Glomerular endothelial cell (primary cell): ENCODE measurements around the gene PTPRD. TPM values are rescaled to one million over a fixed set of nuclear protein-coding genes. Genes with fewer than 3 reads are reported as not detected.

ENCODE experiments used
- DNase-seq: peaks from one replicate; pipeline ENCODE4 v3.0.0-alpha.2; 2011; ENCODE audit warnings: low read depth, low spot score; ENCODE audit errors: extremely low read depth
- total RNA-seq: library from RNA; depleted of rRNA; stranded (reverse); fragments of >200 nt; gene quantifications from 2 replicates; pipeline ENCODE4 v1.2.3, GENCODE V29; 2015

The PTPRD gene
- total RNA-seq, 1 donor from 2014 or later: 4.1 TPM

DNA sequence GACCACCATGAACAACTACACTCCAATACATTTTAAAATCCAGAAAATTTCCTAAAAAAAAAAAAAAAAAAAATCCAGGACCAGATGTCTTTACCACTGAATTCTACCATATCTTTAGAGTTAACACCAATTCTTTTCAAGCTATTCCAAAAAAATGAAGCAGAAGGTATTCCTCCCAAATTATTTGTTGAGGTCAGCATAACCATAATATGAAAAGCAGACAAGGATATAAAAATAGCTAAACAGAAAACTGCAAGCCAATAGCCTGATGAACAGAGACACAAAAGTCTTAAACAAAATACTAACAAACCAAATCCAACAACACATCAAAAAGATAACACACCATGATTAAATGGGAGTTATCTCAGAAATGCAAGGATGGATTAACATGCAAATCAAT is 695.4 kb downstream of the PTPRD start:
- DNase-seq: no peak

DNA sequence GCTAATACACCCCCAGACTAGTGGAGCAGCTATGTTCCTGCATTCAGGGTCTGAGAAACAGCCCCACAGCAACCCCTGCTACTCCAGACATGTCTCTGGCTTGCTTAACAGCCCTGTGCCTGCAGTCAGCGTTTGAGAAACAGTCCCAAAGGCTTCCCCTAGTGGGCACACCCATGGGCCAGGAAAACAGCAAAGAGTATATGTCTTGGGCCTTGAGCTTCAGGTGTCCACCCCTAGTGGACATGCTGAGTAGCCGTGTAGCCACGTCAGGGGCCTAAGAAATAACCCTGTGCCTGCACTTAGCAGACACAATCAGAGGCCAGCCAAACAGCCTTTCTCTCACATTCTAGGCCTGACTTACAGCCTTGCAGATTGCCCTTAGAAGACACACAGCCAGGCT is 698.6 kb downstream of the PTPRD start:
- no peak for DNase-seq

DNA sequence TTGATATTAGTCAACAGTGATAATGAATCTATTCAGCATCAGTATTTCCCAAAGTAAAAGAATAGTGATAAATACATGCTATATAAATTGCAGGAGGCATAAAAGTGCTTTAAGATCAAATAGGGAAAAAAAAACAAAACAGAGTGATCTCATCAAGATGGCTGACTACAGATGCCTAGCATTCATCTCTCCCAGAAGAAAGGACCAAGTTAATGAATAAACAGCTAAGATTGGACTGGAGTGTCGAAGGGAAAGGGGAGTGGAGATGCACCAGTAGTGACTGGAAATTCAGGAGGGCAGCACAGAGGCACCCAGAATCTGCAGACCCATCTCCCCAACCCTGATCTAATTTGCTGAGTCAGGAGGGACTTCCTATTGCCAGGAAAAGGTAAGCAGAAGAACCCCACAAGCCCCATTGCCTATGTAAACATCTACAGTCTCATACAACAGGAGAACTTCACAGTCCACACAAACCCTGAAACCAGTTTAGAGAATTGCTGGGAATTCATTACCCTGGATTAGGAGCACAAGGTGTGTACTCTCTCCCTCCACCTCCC is 699.4 kb downstream of the PTPRD start:
- DNase-seq: no peak

DNA sequence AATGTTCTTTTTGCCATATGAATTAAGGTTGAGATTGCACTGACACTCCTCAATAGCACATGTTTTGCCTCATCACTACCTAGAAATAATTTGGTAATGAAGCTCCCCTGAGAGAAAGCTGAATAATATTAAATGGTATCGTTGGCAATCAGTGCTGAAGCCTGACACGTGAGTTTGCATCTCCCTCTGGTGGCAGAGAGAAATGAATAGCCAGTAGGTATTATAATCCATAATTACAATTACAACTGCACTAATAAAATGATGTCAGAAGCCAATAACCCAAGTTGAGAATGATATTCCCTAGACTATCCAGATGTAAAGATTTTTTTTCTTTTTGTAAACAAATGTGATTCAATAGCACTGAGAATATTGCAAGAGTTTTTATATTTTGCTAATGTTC is 700.3 kb downstream of the PTPRD start:
- DNase-seq: no peak

DNA sequence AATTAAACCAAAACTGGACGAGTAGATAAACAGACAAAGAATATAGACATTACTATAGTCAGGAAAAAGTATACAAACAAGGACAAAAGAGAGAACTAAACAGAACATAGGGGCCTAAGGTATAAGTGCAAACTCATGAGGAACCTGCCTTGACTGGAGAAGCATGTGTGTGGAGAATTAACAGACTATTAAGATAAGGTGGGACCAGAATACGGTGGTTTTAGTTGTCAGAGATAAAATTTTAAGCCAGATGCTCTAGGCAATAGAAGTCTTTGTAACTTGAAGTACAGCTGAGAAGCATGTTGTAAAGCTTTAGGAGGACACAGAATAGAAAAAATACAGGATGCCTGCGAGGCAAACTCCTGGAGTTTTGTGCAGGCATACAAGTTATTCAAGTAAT is 707.1 kb downstream of the PTPRD start:
- DNase-seq: no peak

DNA sequence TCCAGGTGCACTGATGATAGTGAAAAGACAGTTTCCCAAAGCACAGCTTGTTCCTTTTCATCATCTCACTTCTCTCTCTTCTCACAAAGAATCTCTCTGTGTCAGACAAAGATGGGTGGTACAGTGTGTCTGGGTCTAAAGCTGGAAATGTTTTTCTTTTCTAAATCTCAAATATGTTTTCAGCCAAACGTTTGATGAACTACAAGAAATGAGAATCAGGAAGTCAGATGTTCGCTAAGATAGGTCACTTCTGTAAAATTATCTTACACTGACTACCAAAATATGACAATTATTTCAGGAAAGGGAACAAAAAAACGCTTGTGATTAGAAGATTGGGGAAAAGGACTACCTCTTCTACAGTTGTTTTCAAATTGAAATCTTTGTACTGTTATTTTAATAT is 708.8 kb downstream of the PTPRD start:
- no peak for DNase-seq

DNA sequence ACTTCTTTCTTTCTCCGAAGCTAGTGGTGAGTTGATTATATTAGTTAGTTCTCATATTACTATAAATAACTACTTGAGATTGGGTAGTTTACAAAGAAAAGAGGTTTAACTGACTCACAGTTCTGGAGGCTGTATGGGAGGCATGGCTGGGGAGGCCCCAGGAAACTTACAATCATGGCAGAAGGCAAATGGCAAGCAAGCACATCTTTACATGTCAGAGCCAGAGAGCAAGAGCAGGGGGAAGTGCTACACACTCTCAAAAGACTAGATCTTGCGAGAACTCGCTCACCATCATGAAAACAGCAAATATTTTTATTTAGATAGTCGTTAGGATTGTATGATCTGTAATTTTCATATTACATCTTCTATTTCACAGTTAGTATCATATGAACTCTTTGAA is 711.2 kb downstream of the PTPRD start:
- no peak for DNase-seq

DNA sequence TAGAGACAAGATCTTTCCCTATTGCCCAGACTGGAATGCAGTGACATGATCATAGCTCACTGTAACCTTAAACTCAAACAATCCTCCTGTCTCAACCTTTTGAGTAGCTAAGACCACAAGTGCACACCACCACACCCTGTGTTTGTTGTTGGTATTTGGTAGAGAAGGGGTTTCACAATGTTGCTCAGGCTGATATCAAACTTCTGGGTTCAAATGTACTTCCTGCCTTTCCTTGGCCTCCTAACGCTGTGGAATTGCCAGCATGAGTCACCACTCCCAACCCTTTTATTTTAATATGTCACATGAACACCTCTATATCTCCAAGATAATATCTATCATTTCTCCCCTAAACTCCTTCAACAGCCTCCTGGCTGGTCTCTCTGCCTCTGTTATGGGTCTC is 719.0 kb downstream of the PTPRD start:
- no peak for DNase-seq

DNA sequence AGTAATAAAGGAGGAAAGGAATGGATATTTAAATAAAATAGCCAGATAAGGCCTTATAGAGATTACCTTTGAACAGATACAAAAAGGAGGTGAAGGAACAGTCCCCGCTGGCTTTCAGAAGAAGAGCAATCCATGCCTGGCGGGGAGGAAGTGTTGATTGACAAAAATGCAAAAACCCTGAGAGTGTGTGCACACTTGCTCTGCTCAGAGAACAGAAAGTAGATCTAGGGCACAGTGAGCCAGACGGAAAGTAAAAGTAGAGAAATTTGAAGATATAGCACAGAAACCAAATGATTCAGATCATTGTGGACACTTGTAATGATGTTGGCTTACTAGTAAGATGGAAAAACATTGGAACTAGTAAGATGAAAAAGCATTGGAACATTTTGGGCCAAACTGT is 720.6 kb downstream of the PTPRD start:
- no peak for DNase-seq

DNA sequence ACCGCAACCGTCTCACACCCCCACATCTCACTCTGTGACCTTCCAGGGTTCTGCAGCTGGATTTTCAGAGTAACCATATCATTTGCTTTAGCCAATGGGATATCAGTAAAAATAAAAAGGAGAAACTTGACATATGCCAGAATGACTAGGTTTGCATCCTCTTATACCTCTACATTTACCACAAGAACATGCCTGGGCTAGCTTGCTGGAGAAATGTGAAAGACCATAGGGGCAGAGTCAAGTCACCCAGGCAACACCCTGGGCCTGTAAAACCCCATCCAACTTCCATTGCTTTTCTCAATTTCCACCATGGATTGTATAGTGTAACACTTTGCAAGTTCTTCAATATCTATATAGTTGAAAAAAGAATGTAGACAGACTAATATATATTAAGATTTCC is 731.1 kb downstream of the PTPRD start:
- DNase-seq: no peak

DNA sequence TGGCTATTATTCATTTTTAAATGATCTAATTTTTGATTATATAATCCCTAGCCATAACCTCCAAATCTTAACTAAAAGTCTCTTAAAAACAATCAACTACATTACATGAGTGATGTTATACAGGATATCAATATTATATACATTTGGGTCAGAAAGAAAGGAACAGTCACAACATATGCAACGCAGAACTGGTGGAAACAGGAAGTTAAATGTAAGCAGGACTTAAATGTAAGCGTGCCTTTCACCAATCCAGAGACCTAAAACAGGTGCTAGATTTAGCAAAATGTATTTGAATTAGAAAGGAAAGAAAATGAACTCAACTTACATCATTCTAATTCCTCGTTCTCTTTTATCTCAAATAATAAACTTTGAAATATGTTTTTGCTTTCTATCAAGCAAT is 738.5 kb downstream of the PTPRD start:
- DNase-seq: no peak

DNA sequence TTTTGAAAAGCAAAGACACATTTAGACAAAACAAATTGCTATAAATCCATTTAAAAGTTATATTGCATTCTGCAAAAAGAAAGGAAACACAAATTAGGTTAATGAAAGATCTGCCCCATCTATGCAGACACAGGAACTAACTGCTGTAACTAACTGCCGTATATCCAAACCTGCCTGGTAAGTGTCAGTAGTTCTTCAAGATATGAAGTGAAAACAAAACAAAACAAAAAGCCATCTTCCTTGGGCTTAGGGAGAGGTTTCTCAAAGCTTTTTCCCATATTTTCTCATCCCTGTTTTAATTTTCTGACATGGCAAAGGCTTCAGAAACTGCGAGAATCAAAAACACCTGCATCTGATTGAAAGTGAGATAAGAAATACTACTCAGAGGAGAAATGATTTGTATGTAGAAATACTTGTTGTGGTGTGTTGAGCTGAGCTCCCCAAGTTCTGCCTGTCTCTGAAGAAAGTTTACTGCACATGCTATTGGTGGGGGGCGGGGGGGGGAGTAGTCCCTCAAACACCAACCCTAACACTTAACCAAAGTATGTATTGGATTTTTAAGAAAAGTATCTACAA is 750.5 kb downstream of the PTPRD start:
- DNase-seq: no peak

DNA sequence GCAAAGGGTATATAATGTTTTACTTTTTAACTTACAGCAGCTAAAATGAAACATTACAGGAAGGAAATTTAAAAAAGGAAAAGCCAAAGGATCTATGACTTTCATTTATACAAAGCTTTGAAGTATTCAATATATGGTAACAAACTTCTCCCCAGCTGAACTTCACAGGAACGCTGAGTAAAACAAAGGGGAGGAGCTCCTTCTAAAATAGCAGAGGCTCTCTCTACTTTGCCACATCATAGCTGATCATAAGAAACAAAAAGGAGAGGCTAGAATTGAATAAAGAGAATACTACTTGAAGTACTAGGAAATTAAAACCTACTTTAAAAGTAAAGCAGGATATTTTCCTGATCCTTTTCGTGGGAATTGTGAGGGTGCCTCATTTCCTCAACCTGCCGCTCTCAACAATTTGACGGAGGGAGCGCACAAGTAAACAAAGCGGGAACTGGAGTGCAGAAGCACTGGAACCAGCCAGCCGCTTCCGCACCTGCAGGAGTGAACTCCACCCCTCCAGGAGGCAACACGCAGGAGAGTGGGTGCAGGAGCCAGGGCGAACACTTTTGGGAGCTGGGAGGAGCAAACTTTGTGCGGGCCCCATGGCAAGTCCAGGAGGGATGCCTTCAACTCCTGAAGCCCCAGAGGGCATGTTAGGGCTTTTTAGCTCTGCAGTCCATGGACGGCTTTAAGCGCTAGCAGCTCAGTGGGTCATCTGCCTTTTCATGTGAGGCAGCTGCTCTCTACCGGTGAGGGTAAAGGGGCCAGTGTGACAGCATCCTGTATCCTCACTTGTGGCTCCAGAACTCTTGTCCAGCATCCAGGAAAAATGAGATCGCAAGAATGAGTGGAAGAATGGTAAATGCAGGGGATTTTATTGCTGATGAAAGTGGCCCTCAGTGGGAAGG is 757.4 kb downstream of the PTPRD start:
- no peak for DNase-seq

DNA sequence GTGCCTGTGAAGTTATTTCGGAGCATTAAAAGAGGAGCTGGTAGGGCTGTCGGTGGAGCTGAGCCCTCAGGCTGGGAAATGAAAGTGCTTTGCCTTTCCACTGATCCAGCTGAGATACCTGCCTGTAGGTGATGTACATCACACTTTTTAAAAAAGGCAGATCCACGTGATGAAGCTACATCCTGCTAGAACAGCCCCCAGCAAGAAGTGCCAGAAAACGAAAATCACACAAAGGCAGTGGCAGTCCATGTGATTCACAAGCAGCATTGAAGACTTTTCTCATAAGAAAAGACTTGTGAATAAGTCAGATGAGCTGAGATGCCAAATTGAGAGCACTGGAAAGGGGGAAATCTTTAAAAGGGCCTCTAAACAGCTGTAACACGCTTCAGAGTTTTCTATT is 765.1 kb downstream of the PTPRD start:
- DNase-seq: no peak

DNA sequence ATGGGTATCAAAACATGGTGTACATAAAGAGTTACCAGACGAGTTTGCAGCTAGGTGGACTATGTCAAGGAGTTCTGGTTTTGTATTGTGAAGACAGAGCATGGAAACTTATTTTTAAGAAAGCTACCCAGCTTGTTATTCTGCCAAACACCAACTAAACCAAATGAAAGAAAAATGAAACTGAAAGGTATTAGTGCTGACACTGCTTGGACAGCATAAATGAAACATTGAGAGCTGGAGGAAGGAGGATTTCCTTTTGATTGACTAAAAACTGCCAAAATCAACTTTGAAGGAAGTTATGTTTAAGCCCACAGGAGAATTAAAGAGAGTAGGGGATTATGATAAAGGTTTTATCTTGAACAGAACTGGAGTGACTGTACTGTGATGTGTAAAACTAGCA is 766.2 kb downstream of the PTPRD start:
- no peak for DNase-seq

DNA sequence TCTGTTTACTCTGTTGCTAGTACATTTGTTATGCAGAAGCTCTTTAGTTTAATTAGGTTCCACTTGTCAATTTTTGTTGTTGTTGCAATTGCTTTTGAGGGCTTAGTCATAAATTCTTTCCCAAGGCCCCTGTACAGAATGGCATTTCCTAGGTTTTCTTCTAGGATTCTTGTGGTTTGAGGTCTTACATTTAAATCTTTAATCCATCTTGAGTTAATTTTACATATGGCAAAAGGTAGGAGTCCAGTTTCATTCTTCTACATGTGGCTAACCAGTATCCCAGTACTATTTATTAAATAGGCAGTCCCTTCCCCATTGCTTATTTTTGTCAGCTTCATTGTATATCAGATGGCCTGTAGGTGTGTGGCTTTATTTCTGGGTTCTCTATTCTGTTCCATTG is 792.4 kb downstream of the PTPRD start:
- DNase-seq: no peak

DNA sequence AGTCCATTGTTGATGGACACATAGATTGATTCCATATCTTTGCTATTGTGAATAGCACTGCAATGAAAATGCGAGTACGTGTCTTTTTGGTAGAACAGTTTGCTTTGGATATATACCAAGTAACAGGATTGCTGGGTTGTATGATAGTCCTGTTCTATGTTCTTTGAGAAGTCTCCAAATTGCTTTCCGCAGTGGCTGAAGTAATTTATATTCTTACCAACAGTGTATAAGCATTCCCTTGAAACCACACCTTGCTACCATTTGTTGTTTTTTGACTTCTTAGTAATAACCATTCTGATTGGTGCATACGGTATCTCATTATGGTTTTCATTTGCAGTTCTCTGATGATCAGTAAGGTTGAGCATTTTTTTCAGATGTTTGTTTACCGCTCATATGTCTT is 792.9 kb downstream of the PTPRD start:
- DNase-seq: no peak

DNA sequence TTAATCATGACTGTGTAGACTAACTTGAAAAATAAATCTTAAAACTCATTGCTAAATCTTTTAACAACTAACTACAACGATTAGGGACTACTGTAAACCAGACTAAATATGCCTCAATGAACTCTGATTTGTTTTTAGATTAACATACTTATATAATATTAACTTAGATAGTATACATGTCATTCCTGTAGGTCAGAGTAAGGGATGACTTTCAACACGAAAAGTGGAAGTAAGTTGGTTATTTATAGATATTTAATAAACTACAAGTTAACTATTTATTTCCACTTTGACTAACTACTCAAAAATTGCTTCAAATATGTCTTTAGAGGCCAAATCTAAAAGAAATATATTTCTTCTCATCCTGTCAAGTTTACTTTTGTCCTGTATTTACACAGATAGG is 795.6 kb downstream of the PTPRD start:
- no peak for DNase-seq

DNA sequence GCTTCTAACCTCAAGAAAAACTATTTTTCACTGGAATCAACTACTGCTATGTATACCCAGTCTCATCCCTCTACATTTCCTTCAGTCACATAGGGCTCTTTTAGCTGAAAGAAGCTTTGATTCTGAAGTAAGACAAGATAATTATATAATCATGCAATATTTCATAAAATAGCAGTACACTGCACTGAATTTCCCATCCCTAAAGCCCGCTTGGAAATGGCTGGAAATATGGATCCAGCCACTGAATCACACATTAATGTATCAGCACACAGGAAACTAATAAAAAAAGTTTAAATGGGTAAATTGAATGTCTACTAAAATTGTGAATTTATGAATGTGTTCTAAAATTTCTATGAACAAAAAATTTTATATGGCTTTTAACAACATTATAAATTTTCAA is 808.7 kb downstream of the PTPRD start:
- no peak for DNase-seq

DNA sequence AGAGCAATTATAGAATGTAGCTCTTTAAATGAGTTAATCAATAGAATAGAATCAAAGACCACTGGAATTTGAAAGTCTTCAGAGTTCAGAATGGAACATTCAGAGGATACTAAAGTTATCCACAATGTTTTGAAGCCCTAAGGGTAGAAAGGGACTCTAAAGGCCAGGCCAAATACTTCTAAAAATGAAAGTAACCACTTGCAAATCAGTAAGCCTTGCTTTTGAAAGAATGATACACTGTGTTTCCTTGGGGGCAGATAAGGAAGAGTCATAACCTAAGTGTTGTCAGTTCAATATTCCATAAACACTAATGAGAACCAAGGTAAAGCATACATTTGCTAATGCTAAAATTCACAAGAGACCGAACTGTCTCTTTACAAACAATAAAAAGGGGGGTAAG is 813.5 kb downstream of the PTPRD start:
- DNase-seq: no peak

DNA sequence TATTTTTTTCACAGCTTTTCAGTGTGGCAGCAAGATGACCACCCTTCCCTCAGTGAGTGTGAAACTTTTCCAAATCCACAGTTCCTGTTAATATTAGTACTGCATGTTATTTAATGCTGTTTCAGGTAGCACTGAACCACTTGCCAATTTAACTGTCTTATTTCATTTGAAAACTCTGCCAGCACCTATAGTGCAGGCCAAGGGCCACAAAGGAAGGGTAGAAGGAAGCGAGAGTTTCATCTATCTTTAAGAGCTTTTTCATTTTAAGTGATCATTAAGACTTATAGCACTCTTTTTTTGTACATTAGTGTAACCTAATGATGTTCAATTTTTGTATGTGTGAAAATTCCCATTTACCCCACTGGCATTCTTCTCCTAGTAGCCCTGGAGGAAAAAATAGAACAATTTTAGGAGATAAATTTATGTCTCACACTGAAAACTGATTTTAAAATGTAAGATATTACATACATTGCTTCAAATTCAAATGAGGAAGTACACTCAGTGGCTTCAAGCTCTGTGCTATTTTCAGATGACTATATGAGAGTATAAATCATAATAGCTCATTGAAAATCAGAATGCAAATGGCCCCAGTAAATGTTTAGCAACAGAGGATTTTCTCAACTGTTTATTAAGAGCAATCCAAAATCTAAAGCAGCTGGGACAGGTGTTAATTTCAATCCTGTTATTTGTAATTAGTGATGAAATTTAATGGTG is 820.5 kb downstream of the PTPRD start:
- no peak for DNase-seq

DNA sequence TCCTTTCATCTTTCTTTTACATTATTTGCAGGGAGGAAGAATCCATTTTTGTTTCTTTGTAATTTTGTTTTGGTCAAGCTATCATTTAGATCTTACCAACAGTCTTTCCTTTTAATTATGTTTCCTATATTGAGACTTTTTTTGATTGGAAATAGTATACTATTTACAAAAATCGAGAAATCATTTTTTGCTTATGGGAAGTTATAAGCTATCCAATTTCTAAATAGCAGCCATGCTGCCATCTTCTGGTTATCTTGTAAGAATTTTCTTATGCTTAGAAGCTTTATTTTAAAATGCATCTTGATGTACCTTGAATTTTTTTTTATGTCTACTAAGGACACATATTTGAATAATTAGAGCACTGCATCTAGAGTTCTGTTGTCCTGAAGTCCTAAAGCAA is 821.2 kb downstream of the PTPRD start:
- no peak for DNase-seq
